Fibroblast of gingiva (primary cell): ENCODE results near the gene CCDC186.

ENCODE experiments used
- DNase-seq: peaks from one replicate; pipeline ENCODE4 v3.0.0-alpha.2; 2011; ENCODE audit warnings: low read depth

The CCDC186 gene

DNA sequence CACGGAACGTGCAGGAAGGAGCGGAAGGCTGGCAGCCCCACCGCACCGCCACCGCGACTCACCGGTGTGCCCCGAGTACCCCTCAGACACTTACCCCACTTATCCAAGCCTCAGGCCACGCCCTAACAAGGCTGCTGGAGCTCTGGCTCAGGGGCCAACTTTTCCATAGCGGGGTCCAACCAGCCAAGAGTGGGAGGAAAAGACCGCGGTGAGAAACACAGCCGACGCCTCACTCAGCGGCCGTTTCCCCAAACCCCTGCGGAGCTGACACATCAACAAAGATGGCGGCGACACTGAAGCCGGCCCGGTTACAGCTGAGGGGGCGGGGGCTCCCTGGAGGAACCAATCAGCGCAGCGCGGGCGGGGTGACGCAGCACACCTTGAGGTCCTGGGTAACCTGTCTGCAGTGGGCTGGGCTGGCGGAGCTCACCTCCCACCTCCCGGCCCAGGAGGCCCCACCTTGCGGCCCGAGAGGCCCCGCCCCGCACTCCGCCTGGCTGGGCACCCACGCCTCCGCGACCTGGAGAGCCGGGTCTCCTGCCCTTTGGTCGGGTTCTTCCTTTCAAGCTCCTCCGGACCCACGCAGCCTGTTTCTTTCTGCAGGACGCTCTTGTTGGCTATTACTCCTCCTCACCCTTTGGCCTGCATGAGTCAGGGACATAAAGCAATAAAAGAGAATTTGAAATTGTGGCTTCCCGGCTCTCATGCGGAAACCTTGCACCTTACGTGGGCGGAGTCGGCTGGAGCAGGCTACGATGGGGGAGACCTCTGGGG lies at the start of gene CCDC186:
CCDC186 (minus strand) TSS at position 283 of the 774 bp plus-strand sequence. CDS start 10,935 bp downstream, outside the sequence.
- peak; percentile 78 for DNase-seq

GRCh38 chr10:114223066-114223465 lies 49.1 kb upstream of the CCDC186 start:
- no peak for DNase-seq

- DNase-seq, result no peak
Observed at GRCh38 chr10:114221235-114221634, 47.2 kb upstream of the CCDC186 start.

GRCh38 chr10:114220281-114220680 lies 46.3 kb upstream of the CCDC186 start:
- no peak for DNase-seq

- DNase-seq, result no peak
Observed at GRCh38 chr10:114215033-114215432, 41.0 kb upstream of the CCDC186 start.

- no peak for DNase-seq
Observed at GRCh38 chr10:114212153-114212552, 38.1 kb upstream of the CCDC186 start.

- DNase-seq, result no peak
Observed at GRCh38 chr10:114208351-114208750, 34.3 kb upstream of the CCDC186 start.

DNA sequence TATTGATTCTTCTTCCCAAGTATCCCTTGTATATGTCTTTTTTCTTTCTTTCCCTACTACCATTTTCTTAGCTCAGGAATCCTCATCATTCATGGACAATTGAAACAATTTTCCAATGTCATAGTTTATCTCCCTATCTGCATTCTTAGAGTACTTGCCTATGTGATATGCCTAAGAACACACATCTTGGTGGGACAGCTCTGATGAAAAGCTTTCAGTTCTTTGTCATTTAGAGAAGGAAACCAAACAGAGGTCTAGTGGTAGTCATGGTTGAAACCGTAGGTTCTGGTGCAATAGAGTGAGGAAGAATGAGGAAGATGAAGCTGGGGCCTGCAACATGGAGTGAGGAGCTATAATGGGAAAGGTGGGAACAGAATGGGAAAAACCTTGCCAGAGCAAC lies 33.3 kb upstream of the CCDC186 start:
- no peak for DNase-seq

- DNase-seq, result no peak
Observed at GRCh38 chr10:114206902-114207301, 32.9 kb upstream of the CCDC186 start.

DNA sequence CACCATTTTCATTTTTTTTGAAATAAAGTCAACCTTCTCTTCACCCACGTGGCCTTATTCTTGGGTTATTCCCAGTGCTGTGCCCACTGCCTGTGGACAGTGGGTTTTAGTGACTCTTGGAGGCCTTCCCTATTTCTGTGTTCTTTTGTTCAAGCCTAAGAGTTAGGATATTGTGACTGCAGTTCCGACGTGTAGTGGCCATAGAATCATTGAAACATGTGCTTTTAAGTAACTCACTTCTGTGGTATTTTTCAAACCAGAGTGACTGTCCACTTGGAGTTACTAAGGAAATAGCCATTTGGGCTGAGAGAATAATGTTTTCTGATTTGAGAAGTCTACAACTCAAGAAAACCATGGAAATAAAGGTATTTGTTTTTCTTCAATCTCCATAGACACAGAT lies 28.8 kb upstream of the CCDC186 start:
- no peak for DNase-seq

- DNase-seq, result no peak
Observed at GRCh38 chr10:114199239-114199638, 25.2 kb upstream of the CCDC186 start.

- DNase-seq, result no peak
Observed at GRCh38 chr10:114195079-114195478, 21.1 kb upstream of the CCDC186 start.

DNA sequence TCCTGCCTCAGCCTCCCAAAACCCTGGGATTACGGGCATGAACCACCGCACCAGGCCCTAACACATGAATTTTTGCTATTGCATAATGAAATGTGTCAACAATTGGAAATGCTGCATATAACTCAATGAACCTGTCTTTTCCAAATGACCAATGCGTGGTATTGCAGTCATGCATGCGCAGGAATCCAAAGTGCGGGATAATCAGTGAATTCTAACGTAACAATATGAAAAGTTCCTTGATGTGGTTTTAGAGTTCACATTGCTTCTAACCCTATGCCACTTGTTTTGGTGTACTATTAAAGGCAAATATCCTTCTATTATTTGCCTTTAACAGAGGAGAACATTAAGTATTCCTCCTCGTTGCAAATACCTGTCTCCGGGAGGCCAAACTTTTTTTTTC lies 15.7 kb upstream of the CCDC186 start:
- no peak for DNase-seq

GRCh38 chr10:114188900-114189299 lies 14.9 kb upstream of the CCDC186 start:
- no peak for DNase-seq

DNA sequence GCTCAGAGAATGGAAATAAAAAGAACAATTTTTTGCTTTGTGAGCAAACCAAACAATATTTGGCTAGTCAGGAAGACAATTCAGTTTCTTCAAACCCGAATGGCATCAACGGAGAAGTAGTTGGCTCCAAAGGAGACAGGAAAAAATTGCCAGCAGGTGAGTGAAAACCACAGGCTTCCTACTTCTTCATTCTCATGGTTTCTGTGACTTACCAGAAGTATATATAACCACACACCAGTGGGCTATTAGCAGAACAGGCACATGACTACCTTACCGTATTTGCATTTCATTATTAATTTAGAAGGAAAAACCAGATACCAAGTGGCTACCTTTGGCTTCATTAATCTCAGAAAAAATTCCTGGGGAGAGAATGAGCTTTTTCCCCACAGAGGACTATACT lies 14.0 kb upstream of the CCDC186 start:
- DNase-seq, result no peak

DNA sequence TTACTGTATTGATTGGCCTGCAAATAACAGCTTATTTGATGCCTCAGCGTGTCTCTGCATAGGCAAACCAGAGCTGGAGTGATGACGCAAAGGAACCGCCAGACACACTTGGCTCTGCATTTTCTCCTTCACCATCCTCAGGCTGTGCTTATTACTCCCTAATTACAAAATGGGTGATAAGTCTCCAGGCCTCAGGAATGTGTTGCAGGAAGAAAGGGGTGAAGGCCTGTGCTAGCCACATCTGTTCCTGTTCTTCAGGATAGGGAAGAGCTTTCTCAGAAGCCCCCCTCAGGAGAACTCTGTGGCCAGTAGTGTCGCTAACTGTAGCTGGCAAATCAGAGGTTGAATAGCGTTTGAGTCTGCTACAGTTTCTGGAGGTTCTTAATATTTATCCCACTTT lies 10.3 kb upstream of the CCDC186 start:
- DNase-seq, result no peak

DNA sequence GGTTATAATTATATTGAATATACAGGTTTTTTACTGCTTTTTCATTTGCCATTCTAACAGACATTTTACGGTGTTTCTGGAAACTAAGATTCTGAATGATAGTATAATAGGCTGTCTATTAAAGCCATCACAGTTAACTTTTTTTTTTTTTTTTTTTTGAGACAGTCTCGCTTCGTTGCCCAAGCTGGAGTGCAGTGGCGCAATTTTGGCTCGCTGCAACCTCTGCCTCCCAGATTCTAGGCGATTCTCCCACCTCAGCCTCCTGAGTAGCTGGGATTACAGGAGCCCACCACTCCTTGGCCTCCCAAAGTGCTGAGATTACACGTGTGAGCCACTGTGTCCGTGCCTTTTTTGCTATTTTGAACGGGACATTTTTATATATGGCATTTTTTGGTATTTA lies 9.6 kb upstream of the CCDC186 start:
- DNase-seq, result no peak

DNA sequence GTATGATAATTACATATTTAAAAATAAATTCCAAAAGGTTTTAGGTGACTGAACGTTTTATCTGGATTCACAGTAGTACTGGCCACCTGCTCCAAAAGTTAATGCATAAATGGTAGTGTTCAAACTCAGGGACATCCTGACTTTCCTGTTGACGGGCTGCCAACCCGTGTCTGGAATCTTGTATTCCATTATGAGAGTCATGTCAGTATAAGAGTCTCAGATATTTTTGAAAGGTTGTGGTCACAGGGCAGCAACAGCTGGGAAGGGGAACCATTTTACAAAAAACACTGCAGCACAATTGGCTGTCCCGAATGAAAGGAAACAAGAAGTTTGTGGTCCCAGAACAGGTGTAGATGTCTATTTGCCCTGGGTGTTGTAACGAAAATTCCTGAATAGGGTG lies 8.0 kb upstream of the CCDC186 start:
- DNase-seq, result no peak

DNA sequence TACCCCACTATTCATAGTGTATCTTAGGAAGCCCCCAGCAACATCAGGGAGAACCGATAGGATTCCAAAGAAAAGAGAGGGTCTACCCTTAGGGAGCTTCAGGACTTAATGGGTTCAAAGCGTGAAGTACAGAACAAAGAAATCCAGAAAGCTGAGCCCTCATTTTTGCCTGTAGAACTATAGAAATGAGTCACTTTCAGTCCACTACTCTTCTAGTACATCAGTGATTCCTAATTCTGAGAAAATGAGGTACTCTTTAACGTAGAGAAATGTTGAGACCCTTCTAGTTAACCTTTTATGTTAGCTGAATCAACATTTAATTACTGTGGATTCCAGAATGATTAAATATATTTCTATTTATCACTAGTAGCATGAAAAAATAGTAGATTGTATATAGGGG lies 6.9 kb upstream of the CCDC186 start:
- no peak for DNase-seq

DNA sequence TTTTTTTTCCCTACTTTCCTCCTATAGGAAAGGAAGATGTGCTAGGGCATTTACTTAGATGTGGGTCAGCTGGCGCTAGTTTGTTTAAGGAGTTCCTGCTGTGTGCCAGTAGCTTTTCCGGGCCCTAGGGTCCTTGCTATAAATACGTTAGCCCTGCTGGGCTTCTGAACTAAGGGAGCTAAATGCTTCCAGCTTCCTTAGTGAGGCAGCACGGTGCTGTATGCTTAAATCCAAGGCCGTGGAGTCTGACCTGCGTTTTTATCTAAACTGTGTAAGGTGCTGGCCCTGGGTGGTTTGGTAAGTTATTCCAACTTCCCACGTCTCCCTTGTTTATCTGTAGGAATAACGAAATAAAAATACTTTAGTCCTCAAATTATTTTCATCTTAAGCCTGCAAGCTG lies 5.7 kb upstream of the CCDC186 start:
- no peak for DNase-seq

DNA sequence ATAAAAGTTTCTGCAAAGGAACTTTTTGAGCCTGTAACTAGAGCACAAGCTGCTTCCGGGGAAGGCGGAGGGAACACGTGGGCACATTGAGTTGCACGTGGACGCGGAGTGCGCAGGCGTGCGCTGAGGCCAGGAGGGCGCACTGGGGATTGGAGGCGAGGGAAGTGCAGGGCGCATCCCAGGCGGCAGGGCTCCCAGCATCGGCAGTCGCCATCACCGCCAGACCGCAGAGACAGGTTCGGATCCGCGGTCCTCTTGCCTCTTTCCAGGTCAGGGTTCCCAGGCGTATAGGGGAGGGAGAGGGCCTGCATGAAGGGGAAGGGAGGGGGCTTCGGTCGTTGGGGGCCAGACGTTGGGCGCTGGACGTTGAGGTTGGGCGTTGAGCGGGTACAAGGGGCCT lies 5.1 kb upstream of the CCDC186 start, which contains the start of gene TDRD1:
TDRD1 (plus strand) TSS at position 206 of the 400 bp plus-strand sequence. CDS start 8,479 bp downstream, outside the sequence.
- DNase-seq, result peak; percentile 27

DNA sequence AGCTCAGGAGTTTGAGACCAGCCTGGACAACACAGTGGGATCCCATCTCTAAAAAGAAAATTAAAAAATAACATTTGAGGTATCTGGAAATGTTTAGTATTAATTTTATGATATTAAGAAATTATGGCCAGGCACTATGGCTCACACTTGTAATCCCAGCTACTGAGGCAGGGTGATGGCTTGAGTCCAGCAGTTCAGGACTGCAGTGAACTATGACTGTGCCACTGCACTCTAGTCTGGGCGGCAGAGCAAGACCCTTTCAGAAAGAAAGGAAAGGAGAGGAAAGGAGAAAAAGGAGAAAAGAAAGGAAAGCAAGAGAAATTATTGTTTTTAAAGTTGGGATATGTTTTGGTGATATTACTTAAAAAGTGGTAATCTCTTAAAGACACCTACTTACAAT lies 2.5 kb upstream of the CCDC186 start:
- no peak for DNase-seq

DNA sequence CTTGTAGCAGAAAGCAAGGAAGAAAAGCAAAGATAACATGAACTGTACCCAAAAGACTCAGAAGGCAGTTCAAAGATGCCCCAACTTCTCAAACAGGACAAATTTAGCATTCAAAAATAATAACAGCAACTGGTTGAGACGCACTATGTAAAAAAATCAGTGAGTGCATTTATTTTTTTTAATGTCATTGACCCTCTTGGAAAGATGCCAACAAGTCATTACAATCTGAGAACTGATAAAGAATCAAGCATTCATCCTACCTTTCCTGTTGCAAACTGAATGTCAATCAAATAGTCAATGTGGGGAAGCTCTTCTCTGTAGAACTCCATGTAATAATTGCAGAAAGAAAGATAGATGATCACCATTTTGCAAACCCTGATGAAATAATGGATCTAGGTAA lies 1.7 kb upstream of the CCDC186 start:
- DNase-seq, result no peak

- peak; percentile 68 for DNase-seq
Observed at GRCh38 chr10:114174695-114175188, 739 bp upstream of the CCDC186 start.
